DOHH2 (cell line): Measurements from ENCODE around the gene DOK6.

Source experiments
- EZH2phosphoT487 ChIP-seq: fragments of 200-600 bp; sonication (generic); IDR thresholded peaks from 2 replicates; pipeline ENCODE4 v1.6.1; 2017; ENCODE audit warnings: borderline replicate concordance, mild to moderate bottlenecking, antibody characterized with exemption, low read length, moderate library complexity, mixed read lengths
- TF ChIP-seq, protein P1 (sequence below): fragments of 200-600 bp; sonication (generic); IDR thresholded peaks from one replicate; pipeline ENCODE4 v1.5.1; 2014; ENCODE audit warnings: antibody characterized with exemption, mild to moderate bottlenecking, low read depth, low read length; ENCODE audit not compliant: poor library complexity, severe bottlenecking

DNA sequence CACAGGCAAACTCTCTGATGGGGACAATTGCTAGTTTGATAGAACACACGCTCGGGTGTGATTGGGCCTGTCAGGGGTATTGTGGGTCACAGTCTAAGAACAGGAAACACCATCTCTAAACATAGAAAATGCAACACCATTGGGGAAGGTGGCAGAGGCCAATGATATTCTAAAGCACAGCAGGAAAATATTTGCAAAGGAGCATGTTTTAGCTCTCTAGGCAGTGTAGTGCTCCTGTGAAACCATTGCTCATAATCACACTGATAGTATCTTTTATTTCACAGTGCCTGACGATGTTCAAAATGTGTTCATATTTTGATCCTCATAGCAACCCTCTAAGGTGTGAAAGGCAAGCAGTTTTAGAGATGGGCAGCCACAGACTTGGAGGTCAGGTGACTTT is 322.7 kb downstream of the DOK6 start:
- TF ChIP-seq, protein P1, sequence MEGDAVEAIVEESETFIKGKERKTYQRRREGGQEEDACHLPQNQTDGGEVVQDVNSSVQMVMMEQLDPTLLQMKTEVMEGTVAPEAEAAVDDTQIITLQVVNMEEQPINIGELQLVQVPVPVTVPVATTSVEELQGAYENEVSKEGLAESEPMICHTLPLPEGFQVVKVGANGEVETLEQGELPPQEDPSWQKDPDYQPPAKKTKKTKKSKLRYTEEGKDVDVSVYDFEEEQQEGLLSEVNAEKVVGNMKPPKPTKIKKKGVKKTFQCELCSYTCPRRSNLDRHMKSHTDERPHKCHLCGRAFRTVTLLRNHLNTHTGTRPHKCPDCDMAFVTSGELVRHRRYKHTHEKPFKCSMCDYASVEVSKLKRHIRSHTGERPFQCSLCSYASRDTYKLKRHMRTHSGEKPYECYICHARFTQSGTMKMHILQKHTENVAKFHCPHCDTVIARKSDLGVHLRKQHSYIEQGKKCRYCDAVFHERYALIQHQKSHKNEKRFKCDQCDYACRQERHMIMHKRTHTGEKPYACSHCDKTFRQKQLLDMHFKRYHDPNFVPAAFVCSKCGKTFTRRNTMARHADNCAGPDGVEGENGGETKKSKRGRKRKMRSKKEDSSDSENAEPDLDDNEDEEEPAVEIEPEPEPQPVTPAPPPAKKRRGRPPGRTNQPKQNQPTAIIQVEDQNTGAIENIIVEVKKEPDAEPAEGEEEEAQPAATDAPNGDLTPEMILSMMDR = no peak
- TF ChIP-seq EZH2phosphoT487 = no peak
